HUES64 (cell line): ENCODE results near the gene RGS6.

ENCODE experiments used
- H3K27ac ChIP-seq: 2 replicates; pipeline ENCODE4 v1.7.0; 2013; ENCODE audit warnings: low read depth, low read length, inconsistent platforms
- H3K27me3 ChIP-seq: 2 replicates; pipeline ENCODE4 v1.6.1; 2013; ENCODE audit warnings: mild to moderate bottlenecking, low read length; ENCODE audit not compliant: insufficient read depth
- H3K36me3 ChIP-seq: 2 replicates; pipeline ENCODE4 v1.6.1; 2013; ENCODE audit warnings: mild to moderate bottlenecking, low read length; ENCODE audit not compliant: insufficient read depth
- H3K4me1 ChIP-seq: 2 replicates; pipeline ENCODE4 v1.6.1; 2013; ENCODE audit warnings: mild to moderate bottlenecking, low read length, moderate library complexity; ENCODE audit not compliant: insufficient read depth
- H3K4me3 ChIP-seq: 2 replicates; pipeline ENCODE4 v1.5.1; 2013; ENCODE audit warnings: mild to moderate bottlenecking, low read length, moderate library complexity
- H3K9ac ChIP-seq: 2 replicates; pipeline ENCODE4 v1.6.1; 2013; ENCODE audit warnings: mild to moderate bottlenecking, low read depth, low read length
- H3K9me3 ChIP-seq: 2 replicates; pipeline ENCODE4 v1.6.1; 2013; ENCODE audit warnings: low read depth, low read length; ENCODE audit not compliant: insufficient read depth
- WGBS: fragments of 150-250, 120-280 bp; methylation state at CpG from one replicate; pipeline ENCODE4 v1.1.7; 2013; ENCODE audit warnings: missing lambda C conversion rate; 5-methylcytosine and 5-hydroxymethylcytosine counted together

RGS6 gene

GRCh38 chr14:72603639-72604038, 671.4 kb downstream of the RGS6 start:
- Histone ChIP-seq H3K4me1 (peaks cover 8% of the 10 kb centered on the region; the same call in 1 of the 2 replicates), H3K36me3 (no peaks in the 10 kb centered on the region), H3K9ac (no peak overlapping the region), H3K4me3 (no peak overlapping the region), H3K27me3 (no peaks in the 10 kb centered on the region), H3K27ac (no peak overlapping the region), H3K9me3 (no peaks in the 10 kb centered on the region)
- 93% methylated on average over 4 of the region's 4 CpGs for WGBS

GRCh38 chr14:72604133-72604532, 671.9 kb downstream of the RGS6 start:
- no peaks in the 10 kb centered on the region for H3K9me3 ChIP-seq
- no peak overlapping the region for H3K4me3 ChIP-seq
- no peak overlapping the region for H3K27ac ChIP-seq
- no peaks in the 10 kb centered on the region for H3K36me3 ChIP-seq
- H3K4me1 ChIP-seq, result peaks cover 8% of the 10 kb centered on the region; the same call in 1 of the 2 replicates
- H3K27me3 ChIP-seq, result no peaks in the 10 kb centered on the region
- no peak overlapping the region for H3K9ac ChIP-seq
- 93% methylated on average over 3 of the region's 3 CpGs for WGBS

DNA sequence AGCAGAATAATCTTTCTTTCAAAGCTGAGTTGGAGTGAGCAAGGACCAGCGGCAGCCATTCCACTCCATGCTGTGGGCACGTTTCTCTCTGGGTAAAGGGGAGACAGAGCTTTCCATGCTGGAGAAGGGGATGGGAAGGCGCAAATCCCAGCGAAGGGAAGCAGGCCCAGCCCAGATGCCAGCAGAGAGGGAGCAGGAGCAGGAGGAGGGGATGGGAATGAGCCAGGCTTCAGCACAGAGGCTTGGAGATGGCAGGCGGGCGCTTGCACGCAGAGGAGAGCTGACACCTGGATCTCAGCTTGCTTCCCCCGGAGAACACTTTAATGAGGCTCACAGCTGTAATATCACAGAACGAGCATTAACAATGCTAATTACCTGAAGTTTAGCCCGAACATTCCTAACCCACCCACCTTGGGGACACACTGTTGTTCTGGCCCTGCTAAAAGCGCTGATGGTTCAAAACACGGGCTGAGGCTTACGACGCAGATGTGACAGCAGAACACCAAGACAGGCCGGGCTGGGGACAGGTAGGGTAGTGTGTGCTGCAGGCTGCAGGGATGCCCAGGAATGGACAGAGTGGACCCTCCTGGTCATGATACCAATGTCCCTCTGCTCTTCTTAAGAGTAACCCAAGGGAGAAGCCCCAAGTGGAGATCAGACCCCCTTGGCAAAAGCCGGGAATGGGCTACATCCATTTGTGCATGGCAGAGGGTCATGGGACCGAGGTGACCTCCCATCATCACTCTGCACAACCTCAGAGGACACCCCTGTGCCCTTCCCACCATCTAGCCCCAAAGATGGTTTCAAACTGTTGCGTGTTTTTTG, 673.1 kb downstream of the RGS6 start:
- H3K4me3 ChIP-seq, result no peak overlapping the region
- H3K27ac ChIP-seq, result no peak overlapping the region
- 0 out of 2 replicates have a peak, but pooled peaks cover 2% of the 10 kb centered on the region for H3K4me1 ChIP-seq
- no peaks in the 10 kb centered on the region for H3K9me3 ChIP-seq
- no peak overlapping the region for H3K9ac ChIP-seq
- H3K36me3 ChIP-seq, result no peaks in the 10 kb centered on the region
- H3K27me3 ChIP-seq, result no peaks in the 10 kb centered on the region
- 92% methylated on average over 18 of the region's 18 CpGs for WGBS

DNA sequence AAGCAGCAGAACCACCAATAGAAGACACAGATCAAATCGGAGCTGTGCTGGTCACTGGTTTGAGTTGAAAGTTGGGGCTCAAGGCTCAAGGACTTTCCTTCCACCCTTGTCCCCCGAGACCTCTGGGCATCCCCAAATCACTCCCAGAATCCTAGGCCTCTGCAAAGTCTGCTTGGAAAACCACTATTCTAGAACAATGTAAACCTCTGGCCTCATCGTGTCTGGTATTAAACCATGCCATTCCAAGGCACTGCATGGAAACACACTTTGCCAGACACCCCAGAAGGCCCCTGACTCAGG, 673.6 kb downstream of the RGS6 start:
- H3K27ac ChIP-seq, result no peak overlapping the region

GRCh38 chr14:72606879-72607278, 674.6 kb downstream of the RGS6 start:
- H3K4me1 ChIP-seq, result no peaks in the 10 kb centered on the region
- no peaks in the 10 kb centered on the region for H3K9me3 ChIP-seq
- H3K27me3 ChIP-seq, result no peaks in the 10 kb centered on the region
- H3K27ac ChIP-seq, result no peak overlapping the region
- no peaks in the 10 kb centered on the region for H3K36me3 ChIP-seq
- 80% methylated on average over 1 of the region's 1 CpG for WGBS
- H3K4me3 ChIP-seq, result no peak overlapping the region
- no peak overlapping the region for H3K9ac ChIP-seq

More for the DNA sequence above, 673.6 kb downstream of the RGS6 start:
- Histone ChIP-seq H3K36me3 (no peaks in the 10 kb centered on the region), H3K27me3 (no peaks in the 10 kb centered on the region), H3K9me3 (no peaks in the 10 kb centered on the region), H3K4me3 (no peak overlapping the region), H3K4me1 (no peaks in the 10 kb centered on the region), H3K9ac (no peak overlapping the region)
- 95% methylated on average over 3 of the region's 3 CpGs for WGBS

DNA sequence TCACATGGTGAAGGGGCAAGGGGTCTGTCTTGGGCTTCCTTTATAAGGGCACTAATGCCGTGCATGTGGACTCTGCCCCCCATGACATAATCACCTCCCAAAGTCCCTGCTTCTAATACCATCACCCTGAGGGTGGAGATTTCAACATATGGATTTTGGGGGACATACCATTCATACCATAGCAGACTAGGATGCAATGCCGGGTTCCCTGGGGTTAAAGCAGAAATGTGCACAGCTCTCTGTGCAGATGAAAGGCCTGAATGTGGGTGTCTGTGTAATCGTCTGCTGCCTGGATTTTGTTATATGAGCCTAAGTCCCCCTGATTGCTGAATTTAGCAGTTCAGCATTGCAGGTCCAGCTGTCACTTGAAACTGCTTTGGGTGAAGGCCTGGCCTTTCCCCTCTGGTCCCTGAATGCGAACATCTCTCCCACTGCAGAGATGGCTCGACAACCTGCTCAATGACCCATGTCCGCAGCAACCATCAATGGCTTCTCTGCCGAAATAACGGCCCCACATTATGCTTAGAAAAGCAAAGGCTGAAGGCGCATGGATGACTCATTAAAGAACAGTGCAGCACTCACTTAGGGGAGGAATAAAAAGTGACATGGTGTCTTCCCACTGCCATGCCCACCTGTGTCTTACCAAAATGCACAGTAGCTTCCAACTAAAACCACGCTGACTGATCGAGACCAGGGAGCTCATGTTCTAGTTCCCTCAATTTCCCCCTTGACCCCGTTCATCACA, 675.3 kb downstream of the RGS6 start:
- 93% methylated on average over 11 of the region's 12 CpGs for WGBS
- no peaks in the 10 kb centered on the region for H3K9me3 ChIP-seq
- no peaks in the 10 kb centered on the region for H3K4me1 ChIP-seq
- no peaks in the 10 kb centered on the region for H3K36me3 ChIP-seq
- no peak overlapping the region for H3K9ac ChIP-seq
- H3K27ac ChIP-seq, result no peak overlapping the region
- no peak overlapping the region for H3K4me3 ChIP-seq
- no peaks in the 10 kb centered on the region for H3K27me3 ChIP-seq

DNA sequence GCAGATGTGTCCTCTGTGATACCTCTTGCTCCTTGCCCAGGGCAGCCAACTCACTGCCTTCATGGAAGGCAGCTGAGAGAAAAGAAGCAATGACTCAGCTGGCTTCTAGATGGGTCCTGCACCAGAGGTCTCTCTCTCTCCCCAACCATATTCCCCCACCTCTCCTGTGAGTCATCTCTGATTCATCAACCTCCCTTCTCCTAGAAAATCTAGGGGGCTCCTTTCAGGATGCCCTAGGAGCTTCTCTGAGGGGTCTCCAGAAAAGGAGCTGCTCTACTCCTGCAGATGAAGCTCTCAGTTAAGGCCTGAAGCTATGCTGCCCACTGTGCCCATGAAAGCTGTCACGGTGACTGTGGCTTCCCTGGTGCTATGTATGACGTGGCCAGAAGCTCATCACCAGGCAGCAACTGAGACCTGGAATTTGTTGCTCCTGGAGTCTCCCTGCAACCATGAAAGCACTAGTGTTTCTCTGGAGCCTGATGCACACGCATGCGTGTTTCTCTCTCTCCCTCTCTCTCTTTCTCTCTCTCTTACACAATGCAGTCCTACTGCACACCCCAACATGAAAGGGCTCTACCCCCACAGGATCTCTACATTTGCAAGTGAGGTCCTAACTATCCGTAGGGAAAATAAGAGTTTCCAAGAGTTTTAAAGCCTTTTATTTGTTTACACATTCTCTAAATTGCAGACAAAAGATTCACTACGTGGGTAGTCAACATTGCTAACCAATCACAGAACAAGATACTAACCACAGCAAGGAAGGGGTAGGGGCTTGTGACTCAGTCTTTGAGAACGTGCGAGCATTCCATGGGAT, 676.4 kb downstream of the RGS6 start:
- H3K9me3 ChIP-seq, result no peaks in the 10 kb centered on the region
- no peaks in the 10 kb centered on the region for H3K4me1 ChIP-seq
- no peaks in the 10 kb centered on the region for H3K36me3 ChIP-seq
- no peak overlapping the region for H3K27ac ChIP-seq
- no peak overlapping the region for H3K4me3 ChIP-seq
- WGBS, result 82% methylated on average over 7 of the region's 8 CpGs
- H3K27me3 ChIP-seq, result no peaks in the 10 kb centered on the region
- no peak overlapping the region for H3K9ac ChIP-seq

DNA sequence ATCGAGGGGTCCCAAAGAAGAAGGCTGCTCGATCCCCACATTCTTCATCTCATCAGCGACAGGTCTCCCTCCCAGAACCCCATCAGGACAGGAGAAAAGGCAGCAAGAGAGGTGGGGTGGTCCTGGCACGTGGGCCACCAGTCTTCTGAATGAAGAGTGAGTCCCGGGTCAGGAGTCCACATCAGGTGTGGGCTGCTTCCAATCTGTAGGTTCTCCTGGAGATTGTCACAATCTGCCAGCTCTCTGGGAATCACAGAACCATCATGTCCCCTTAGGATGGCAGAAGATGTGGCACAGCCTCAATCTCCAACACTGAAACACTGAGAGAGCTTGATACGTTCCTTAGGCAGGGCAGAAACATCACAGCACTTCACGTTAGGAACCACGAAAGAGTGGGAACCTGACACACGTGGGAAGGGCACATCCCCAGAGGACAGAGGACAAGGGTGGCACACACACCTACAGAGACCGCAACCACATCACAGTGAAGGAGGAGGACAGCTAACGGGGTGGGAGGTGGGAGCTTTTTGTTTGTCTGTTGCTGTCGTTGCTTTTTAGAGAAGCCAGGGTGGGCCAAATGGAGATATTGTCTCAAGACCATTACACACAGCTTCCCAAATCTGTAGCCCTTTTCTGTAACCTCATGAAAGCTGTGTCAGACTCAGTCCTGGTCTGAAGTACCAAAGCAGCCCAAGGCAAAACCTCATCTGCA, 677.1 kb downstream of the RGS6 start:
- H3K36me3 ChIP-seq, result no peaks in the 10 kb centered on the region
- 91% methylated on average over 11 of the region's 12 CpGs for WGBS
- no peak overlapping the region for H3K4me3 ChIP-seq
- H3K27ac ChIP-seq, result no peak overlapping the region
- H3K27me3 ChIP-seq, result no peaks in the 10 kb centered on the region
- H3K4me1 ChIP-seq, result no peaks in the 10 kb centered on the region
- no peak overlapping the region for H3K9ac ChIP-seq
- H3K9me3 ChIP-seq, result no peaks in the 10 kb centered on the region

GRCh38 chr14:72610096-72610830, 678.0 kb downstream of the RGS6 start:
- H3K27ac ChIP-seq, result no peak overlapping the region

GRCh38 chr14:72610831-72611200, 678.6 kb downstream of the RGS6 start:
- 89% methylated on average over 2 of the region's 2 CpGs for WGBS
- no peaks in the 10 kb centered on the region for H3K36me3 ChIP-seq
- no peak overlapping the region for H3K27ac ChIP-seq
- no peaks in the 10 kb centered on the region; the same call in 1 of the 2 replicates for H3K4me1 ChIP-seq
- no peak overlapping the region for H3K4me3 ChIP-seq
- no peak overlapping the region for H3K9ac ChIP-seq
- H3K27me3 ChIP-seq, result no peaks in the 10 kb centered on the region
- H3K9me3 ChIP-seq, result no peaks in the 10 kb centered on the region

More at GRCh38 chr14:72610096-72610830, 678.0 kb downstream of the RGS6 start:
- H3K27me3 ChIP-seq, result no peaks in the 10 kb centered on the region
- H3K9ac ChIP-seq, result no peak overlapping the region
- no peak overlapping the region for H3K4me3 ChIP-seq
- H3K36me3 ChIP-seq, result no peaks in the 10 kb centered on the region
- no peaks in the 10 kb centered on the region for H3K9me3 ChIP-seq
- 94% methylated on average over 12 of the region's 12 CpGs for WGBS
- no peaks in the 10 kb centered on the region for H3K4me1 ChIP-seq
